Femur (tissue), 1 donor: ENCODE measurements around the gene OR12D2.
"Not testable (repeated sequence)": the region's sequence is repeated elsewhere in the genome, so short reads cannot be mapped to it uniquely, and the experiment has no call there.

Experiments
- DNase-seq: peaks from one replicate; pipeline ENCODE4 v3.0.0-alpha.2; 2017

Gene OR12D2

DNA sequence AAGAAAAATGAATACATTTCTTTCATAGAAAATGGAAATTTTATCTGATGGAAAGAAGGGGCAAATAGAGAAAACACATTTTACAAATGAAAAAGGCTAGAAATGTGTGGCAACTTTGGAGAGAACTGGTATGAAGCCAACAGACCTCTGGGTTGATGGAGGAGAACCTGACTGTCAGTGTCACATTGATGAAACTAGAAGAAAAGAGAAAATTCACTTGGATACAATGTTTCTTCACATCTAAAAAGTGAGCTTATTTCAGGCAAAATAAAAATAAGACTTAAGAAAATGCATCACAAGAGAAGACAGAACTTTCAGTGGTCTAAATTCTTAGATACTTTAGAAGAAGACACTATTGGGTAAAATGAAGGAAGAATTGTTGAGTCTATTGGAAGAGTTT, at the start of gene OR12D2:
Gene OR12D2 (plus strand): TSS at position 301 of the 400 bp plus-strand sequence. CDS start 1,069 bp downstream, outside the sequence.
- DNase-seq: no peak

DNA sequence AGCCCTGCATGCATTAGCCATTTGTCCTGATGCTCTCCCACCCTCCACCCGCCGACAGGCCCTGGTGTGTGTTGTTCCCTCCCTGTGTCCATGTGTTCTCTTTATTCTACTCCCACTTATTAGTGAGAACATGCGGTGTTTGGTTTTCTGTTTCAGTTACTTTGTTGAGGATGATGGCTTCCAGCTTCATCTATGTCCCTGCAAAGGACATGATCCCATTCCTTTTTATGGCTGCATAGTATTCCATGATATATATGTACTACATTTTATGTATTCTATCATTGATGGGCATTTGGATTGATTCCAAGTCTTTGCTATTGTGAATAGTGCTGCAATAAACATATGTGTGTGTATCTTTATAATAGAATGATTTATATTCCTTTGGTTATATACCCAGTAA, 46.1 kb upstream of the OR12D2 start:
- DNase-seq: not testable (repeated sequence)

DNA sequence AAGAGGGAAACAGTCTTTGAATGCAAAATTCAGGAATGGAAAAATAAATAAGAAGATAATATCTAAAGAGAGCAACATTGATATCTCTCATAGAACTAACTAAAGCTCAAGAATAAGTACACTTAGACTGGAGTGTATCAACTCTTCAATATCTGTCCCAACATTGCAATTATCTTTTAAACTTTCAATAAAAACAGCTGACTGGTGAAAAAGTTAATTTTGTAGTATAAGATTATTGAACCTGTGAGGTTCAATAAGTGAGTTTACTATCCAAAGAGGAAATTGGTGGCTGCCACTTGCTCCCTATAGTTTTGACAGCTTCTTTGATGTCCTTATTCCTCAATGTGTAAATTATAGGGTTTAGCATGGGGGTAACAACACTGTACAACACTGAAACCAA, 40.5 kb upstream of the OR12D2 start:
- no peak for DNase-seq

GRCh38 chr6:29355603-29356002, 39.8 kb upstream of the OR12D2 start:
- DNase-seq: no peak

- DNase-seq: no peak
These were observed 26.7 kb upstream of the OR12D2 start, which contains the start of gene OR5V1 for GRCh38 chr6:29368765-29369164. Gene OR5V1, minus strand, starts transcription at chr6:29368865. Its CDS starts 12,670 bp downstream, at chr6:29356195.

GRCh38 chr6:29375191-29375590, 20.2 kb upstream of the OR12D2 start, which contains the start of gene OR12D3:
Gene OR12D3, minus strand, starts transcription at chr6:29375291. Its CDS starts 4 bp downstream, at chr6:29375287.
- DNase-seq: no peak

- DNase-seq: no peak
These were observed 19.4 kb upstream of the OR12D2 start for GRCh38 chr6:29376003-29376402.

GRCh38 chr6:29388533-29388932, 6.9 kb upstream of the OR12D2 start:
- DNase-seq: no peak

GRCh38 chr6:29399525-29399924, 4.1 kb downstream of the OR12D2 start:
- no peak for DNase-seq

GRCh38 chr6:29403801-29404200, 8.4 kb downstream of the OR12D2 start:
- no peak for DNase-seq

DNA sequence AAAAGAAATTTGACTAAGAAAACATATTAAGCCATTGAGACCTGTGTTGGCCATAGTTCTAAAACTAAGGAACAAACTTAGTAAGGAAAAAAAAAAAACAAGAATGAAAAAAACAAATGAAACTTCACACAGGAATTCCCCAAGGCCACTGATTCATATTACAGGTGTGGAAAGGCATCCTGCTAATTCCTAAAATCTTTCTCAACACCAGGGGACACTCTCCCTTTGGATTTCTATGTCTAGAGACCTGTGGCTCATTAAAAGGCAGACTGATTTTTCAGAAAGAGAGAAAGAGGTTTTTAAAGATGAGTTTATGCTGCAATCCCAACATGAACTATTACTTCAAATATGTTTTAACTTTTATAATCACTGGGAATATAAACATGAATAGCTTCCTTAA, 19.2 kb downstream of the OR12D2 start, which contains the start of gene OR12D1:
Gene OR12D1 (plus strand): TSS at position 341 of the 400 bp plus-strand sequence.
- DNase-seq: no peak

GRCh38 chr6:29419516-29419915, 24.1 kb downstream of the OR12D2 start:
- DNase-seq: no peak

DNA sequence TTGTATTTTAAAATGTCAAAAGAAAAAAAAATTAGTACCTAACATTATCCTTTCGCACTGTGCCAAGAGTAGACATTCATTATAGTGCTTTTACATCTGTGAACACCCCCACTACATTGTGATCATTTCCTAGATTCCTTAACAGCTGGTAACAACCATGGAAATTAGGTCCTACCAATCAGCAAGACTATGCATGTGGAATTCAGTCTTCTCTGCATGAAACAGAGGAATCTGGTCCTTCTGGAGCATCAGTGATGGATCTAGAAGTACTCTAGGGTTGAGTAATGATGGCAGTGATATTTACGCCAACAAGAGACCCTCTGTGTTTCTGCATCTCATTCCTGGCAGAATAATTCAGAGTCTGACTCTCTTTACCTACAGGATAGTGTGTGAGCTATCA, 28.7 kb downstream of the OR12D2 start:
- no peak for DNase-seq

- DNase-seq: no peak
These were observed 29.1 kb downstream of the OR12D2 start for GRCh38 chr6:29424575-29424974.

DNA sequence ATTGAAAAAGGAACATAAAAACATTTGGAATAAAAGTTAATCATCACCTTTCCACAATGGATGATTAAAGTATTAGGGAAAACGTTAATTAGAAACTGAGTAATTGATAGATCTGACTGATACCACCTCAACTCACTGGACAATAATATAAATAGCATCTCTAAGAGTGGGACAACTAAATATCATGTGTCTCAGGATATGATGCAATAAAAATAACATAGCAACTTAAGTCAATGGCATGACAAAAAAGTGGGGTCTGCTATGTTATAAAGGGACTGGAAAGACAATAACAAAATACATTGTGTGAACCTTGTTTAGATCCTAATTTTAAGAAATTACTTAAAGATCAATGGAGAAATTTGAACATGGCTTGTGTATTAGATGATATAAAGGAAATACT, 29.6 kb downstream of the OR12D2 start:
- DNase-seq: no peak

- DNase-seq: no peak
These were observed 31.2 kb downstream of the OR12D2 start for GRCh38 chr6:29426654-29427053.

- DNase-seq: not testable (repeated sequence)
These were observed 41.3 kb downstream of the OR12D2 start for GRCh38 chr6:29436730-29437129.

GRCh38 chr6:29439006-29439405, 43.6 kb downstream of the OR12D2 start, which contains the start of gene OR10C1:
Gene OR10C1, plus strand, starts transcription at chr6:29439306. Its CDS starts 710 bp downstream, at chr6:29440016.
- DNase-seq: no peak

DNA sequence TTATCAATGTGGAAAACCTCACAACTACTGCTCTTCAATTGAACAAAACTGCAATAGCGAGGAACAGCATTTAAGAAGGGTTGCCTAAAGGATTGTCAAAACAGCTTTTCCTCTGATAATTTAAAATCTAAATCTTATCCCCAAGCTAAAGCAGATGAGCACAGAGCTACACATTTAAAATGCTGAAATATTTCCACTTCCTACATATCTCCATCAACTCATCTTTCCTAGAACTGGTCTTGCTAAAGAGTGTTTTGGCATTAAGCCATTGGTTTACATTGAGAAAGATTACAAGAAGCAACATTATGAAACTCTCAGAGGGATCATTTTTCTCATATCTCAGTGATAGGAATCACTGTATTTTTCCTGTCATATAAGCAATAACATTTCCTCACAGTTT, 47.3 kb downstream of the OR12D2 start:
- DNase-seq: no peak

DNA sequence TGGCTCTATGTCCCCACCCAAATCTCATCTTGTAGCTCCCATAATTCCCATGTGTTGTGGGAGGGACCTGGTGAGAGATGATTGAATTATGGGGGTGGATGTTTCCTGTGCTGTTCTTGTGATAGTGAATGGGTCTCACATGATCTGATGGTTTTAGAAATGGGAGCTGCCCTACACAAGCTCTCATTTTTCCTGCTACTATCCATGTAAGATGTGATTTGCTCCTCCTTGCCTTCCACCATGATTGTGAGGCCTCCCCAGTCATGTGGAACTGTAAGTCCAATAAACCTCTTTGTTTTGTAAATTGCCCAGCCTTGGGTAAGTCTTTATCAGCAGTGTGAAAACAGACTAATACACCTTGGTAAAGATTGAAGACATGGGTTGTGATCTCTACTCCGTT, 48.6 kb downstream of the OR12D2 start:
- not testable (repeated sequence) for DNase-seq
